ENCODE data around the gene FLG.
"Not testable (repeated sequence)": the region's sequence is repeated elsewhere in the genome, so short reads cannot be mapped to it uniquely, and the experiment has no call there.

DNA sequence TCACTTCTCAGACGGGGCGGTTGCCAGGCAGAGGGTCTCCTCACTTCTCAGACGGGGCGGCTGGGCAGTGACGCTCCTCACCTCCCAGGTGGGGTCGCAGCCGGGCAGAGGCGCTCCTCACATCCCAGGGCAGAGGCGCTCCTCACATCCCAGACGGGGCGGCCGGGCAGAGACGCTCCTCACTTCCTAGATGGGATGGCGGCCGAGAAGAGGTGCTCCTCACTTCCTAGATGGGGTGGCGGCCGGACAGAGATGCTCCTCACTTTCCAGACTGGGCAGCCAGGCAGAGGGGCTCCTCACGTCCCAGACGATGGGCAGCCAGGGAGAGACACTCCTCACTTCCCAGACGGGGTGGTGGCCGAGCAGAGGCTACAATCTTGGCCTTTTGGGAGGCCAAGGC lies 68.6 kb downstream of the FLG start:
- not testable (repeated sequence) for TF ChIP-seq CTCF (IDR thresholded peaks at IDR 0.05); POLR2AphosphoS5 (IDR thresholded peaks at IDR 0.05; ENCODE audit: insufficient read depth in 1 of 2, low read depth in 1 of 2)

Measured in vagina (tissue), 2 donors.